Astrocyte of the spinal cord (primary cell): ENCODE results near the gene MS4A18.
A peak's percentile ranks its signal among the peaks of the same experiment; 100 is the strongest.

ENCODE experiments used
- DNase-seq: peaks from one replicate; pipeline ENCODE4 v3.0.0; 2011; ENCODE audit warnings: low read depth, low spot score
- H3K4me3 ChIP-seq: 2 replicates; pipeline ENCODE4 v1.5.1; 2011; ENCODE audit warnings: low read depth, mild to moderate bottlenecking, low read length, moderate library complexity
- CTCF ChIP-seq: IDR thresholded peaks from 2 replicates; pipeline ENCODE4 v1.5.1; 2012; ENCODE audit warnings: low read depth, mild to moderate bottlenecking, low read length, inconsistent platforms
- in situ Hi-C: cut with HindIII; loops from 2 replicates; pipeline ENCODE4 v1.10.0; 2017; ENCODE audit warnings: low sequenced_read_pairs

MS4A18 gene

DNA sequence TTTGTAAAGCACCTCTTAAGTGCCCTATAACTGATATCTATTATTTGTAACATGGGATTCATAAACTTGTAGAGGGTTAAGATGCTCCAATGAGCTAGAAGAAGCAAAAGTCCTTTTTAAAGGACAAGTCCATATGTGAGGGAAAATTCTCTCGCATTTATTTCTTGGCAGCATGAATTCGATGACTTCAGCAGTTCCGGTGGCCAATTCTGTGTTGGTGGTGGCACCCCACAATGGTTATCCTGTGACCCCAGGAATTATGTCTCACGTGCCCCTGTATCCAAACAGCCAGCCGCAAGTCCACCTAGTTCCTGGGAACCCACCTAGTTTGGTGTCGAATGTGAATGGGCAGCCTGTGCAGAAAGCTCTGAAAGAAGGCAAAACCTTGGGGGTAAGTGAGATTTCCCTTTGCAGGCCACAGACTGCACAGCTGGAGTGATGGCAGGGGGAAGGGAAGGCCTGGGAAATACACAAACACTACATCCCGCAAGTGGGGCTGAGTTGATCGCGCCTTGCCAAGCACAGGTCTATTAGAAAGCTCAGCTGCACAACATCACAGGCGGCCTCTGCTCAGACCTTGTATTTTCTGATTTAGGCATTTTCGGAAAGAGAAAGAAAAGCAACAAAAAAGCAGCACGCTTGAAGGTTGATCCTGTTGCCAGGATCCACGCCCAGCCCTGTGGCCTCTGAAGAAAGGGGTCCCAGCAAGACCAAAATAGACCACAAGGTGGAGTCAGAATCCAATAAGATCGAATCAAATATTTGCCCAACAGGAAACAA lies 23.6 kb upstream of the MS4A18 start:
- in situ Hi-C loops: no loop called here
- H3K4me3 ChIP-seq: no peak overlapping the region
- peak; percentile 21 for TF ChIP-seq CTCF
- no peak for DNase-seq

DNA sequence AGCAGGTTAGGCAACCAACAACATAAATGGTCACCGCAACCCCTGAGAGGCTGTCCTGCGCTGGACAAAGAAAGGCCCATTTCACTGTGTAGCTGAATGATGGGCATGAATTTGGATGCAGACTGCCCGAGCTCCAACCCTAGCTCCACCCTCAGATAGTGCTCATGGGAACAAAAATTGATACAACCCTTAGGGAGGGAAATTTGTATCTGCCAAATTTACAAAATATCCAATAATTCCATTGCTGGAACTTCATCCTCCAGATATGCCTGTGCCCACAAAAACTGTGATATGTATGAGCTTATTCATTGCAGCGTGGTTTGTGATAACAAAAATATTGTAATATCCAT lies 23.1 kb upstream of the MS4A18 start:
- TF ChIP-seq CTCF: no peak
- no peak for DNase-seq
- in situ Hi-C loops: no loop called here
- no peak overlapping the region for H3K4me3 ChIP-seq

- TF ChIP-seq CTCF: no peak
- DNase-seq: no peak
- no peak overlapping the region for H3K4me3 ChIP-seq
- in situ Hi-C loops: no loop called here
Observed at GRCh38 chr11:60703374-60703773, 21.1 kb upstream of the MS4A18 start.

DNA sequence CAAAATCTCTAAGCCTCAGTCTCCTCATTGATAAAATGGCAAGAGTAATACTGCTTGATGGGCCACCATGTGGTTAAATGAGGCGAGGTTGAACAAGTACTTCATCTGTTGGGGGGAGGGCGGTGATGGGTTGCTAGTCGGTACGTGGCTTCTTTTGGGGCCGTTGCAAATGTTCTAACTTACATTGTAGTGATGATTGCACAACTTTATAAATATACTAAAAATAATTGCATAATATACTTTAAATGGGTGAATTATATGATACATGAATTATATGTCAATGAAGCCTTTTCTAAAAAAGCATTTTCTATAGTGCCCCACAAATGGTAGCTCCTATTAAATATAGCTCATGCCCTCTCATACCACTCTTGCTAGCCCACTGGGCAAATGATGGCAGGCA lies 18.6 kb upstream of the MS4A18 start:
- no peak for DNase-seq
- in situ Hi-C loops: no loop called here
- no peak for TF ChIP-seq CTCF
- H3K4me3 ChIP-seq: no peak overlapping the region

- TF ChIP-seq CTCF: no peak
- H3K4me3 ChIP-seq: no peak overlapping the region
- in situ Hi-C loops: no loop called here
- no peak for DNase-seq
Observed at GRCh38 chr11:60706931-60707330, 17.6 kb upstream of the MS4A18 start.

GRCh38 chr11:60710482-60710881 lies 14.0 kb upstream of the MS4A18 start:
- TF ChIP-seq CTCF: no peak
- DNase-seq: no peak
- in situ Hi-C loops: no loop called here
- no peak overlapping the region for H3K4me3 ChIP-seq
